GM19468 (cell line): Measurements from ENCODE around the gene ABCC11.
"Not testable (repeated sequence)": the region's sequence is repeated elsewhere in the genome, so short reads cannot be mapped to it uniquely, and the experiment has no call there.

ENCODE experiments used
- ATAC-seq: cut with Tn5 transposase; IDR thresholded peaks from one replicate; pipeline ENCODE4 v1.9.1; 2021; ENCODE audit warnings: mild to moderate bottlenecking, moderate library complexity, moderate number of reproducible peaks; ENCODE audit not compliant: unreplicated experiment; ENCODE audit errors: extremely low read depth

ABCC11 gene

DNA sequence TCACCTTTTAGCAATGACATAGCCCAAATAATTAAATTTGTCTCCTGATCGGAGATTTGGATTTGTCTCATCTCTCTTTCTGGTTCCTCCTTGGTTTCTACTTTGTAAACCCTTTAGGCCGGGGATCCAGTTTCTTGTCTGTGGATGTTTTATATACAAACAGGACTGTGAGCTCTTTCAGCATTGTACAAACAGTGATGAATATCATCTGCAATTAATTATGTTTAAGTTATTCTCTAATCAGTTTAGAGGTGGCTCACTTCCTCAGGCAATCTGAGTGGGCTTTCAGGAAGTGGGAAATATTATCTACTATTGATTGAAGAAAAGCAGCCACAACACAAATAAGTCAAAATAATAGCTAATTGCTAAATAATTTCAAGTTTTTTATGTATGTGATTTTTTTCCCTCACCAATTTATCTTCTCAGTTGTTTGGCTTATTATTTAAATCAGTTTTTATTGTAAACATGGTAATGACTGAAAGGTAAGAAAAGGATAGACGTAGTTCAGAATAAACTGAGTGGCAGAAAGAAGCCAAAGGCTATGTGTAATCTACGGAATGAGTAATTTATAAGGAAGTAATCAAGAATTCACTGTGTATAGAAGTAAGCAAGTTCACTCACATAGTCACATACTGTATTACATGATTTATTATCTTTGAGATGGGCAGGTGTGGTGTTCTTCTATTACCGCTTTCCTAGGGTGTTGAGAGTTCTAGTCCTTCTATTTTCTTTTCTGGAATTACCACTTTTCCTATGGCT is 3.4 kb upstream of the ABCC11 start:
- ATAC-seq: no peak

GRCh38 chr16:48246066-48246465 is 1.3 kb downstream of the ABCC11 start:
- ATAC-seq: no peak

GRCh38 chr16:48244863-48245195 is 2.5 kb downstream of the ABCC11 start:
- no peak for ATAC-seq

DNA sequence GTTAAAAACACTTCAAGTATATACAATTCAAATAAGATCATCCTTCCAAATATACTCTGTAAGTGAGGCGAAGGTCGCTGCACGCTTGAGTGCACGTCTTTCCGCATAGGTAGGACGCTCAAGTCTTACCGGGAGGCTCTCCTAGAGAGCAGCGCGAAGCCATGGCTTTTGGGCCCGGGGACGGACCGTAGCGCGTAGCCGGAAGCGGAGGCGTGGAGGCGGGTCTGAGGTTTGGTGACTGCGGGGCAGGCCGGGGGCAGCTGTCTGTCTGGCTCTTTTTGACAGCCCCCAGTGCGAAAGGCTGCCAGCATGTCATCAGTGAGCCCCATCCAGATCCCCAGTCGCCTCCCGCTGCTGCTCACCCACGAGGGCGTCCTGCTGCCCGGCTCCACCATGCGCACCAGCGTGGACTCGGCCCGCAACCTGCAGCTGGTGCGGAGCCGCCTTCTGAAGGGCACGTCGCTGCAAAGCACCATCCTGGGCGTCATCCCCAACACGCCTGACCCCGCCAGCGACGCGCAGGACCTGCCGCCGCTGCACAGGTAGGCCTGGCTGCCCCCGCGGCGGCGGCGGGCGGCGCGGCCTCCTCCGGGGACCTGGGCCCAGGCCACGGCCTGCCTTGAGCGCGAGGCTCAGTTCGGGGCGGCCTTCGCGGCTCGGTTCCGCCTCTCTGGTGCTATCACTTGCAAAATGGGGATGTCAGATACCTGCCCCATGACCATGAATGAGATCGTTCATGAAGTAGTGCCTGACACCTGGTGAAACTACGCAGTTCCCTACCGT is 3.1 kb downstream of the ABCC11 start, which contains the start of gene LONP2:
Gene LONP2 (plus strand): TSS at position 221 of the 783 bp plus-strand sequence. CDS start 89 bp downstream, at position 310.
- peak; percentile 72 for ATAC-seq

GRCh38 chr16:48240147-48240546 is 7.2 kb downstream of the ABCC11 start:
- ATAC-seq: not testable (repeated sequence)

GRCh38 chr16:48236286-48236685 is 11.1 kb downstream of the ABCC11 start:
- ATAC-seq: no peak

DNA sequence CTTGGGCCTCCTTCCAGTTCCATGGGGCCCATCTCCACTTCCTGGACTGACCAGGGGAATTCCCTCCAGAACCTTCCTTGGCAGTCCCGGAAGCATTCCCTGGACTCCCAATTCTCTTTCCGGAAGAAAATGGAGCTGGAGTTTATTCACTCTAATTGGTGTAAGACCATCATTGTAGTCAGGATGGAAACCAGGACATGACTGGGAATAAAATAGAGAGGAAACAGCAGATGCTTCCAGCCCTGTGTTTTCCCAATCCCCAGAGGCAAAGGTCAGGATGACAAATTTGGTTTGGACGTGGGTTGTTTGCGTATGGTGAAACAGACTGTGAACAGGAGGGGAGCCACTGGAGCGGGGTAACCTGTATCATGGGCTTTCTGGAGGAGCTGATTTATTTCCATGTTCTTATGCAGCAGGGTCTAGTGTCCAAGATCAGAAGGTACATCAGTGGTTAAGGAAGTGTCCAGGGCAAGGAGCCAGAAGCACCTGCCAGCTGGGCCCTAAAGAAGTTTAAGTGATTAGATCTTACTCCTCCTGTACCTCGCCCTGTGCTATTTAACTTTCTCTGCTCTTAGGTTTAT is 11.7 kb downstream of the ABCC11 start:
- ATAC-seq: no peak

- no peak for ATAC-seq
Measured at GRCh38 chr16:48235058-48235555, 12.2 kb downstream of the ABCC11 start.

DNA sequence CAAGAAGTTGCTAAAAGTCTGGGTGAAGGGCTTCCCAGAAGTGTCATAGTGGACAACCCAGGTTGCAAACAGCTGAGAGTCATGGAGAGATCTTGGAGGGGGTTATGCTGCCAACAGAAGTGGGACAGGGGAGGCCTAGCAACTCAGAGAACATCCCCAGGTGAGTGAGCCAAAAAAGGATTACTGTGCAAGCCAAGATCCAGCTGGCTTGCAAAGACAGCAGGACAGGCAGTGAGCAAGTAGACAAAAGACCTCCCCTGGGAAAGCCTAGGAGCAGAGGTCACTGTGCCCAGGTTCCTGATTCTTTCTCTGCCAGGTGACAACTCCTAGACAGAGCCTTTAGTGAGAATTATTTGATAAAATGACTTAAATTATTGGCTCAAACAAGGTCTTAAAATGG is 12.7 kb downstream of the ABCC11 start:
- ATAC-seq: no peak

- ATAC-seq: no peak
Measured at GRCh38 chr16:48232493-48233040, 14.8 kb downstream of the ABCC11 start.

GRCh38 chr16:48231727-48232492 is 15.4 kb downstream of the ABCC11 start:
- ATAC-seq: no peak

DNA sequence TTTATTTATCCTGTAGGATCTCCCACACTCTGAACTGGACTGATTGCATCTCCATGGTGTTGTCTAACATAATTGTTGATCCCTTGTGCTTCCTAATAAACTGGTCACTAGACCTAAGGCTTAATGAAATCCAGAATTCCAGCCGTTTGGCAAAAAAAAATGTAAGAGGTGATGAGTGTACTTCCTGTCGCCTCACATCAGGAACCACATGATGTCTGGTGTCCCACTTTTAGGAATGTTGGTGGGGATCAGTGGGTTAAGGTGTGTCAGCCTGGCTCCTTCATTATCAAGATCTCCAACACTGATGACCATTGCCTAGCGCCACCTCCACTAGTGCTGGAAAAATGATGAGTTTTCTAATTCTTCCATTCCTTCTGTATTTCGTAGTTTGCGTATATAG is 21.9 kb downstream of the ABCC11 start:
- ATAC-seq: no peak

DNA sequence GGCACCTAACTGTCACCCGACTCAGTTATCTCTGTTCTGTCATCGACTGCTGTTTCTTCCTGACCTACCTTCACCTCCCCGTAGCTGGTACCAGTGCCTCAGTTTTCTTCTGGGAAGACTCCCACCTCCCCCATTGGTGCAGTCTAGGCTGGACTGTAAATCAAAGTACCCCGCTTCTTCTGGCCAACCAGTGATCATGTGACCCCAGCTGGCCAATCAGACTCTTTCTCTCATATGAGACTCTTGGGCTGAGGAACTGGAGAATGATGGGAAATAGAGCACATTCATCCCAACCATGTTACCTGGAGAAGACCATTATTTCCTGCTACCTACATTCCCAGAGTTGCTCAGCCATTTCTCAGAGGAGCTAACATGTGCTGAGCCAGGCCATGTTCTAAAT is 23.8 kb downstream of the ABCC11 start:
- ATAC-seq: no peak

- no peak for ATAC-seq
Measured at GRCh38 chr16:48220891-48221290, 26.4 kb downstream of the ABCC11 start.

DNA sequence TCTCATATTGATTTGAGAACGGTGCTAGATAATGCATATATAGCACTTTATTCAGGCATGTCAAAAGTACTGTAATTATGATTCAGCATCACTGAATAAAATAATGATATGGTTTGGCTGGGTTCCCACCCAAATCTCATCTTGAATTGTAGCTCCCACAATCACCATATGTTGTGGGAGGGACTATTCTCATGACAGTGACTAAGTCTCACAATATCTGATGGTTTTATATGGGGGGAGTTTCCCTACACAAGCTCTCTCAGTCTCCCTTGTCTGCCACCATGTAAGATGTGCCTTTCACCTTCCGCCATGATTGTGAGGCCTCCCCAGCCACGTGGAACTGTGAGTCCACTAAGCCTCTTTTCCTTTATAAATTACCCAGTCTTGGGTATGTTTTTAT is 28.9 kb downstream of the ABCC11 start:
- ATAC-seq: no peak

GRCh38 chr16:48217708-48218107 is 29.6 kb downstream of the ABCC11 start:
- ATAC-seq: no peak

GRCh38 chr16:48215738-48216137 is 31.6 kb downstream of the ABCC11 start:
- no peak for ATAC-seq

GRCh38 chr16:48212033-48212432 is 35.3 kb downstream of the ABCC11 start:
- ATAC-seq: no peak

- ATAC-seq: no peak
Measured at GRCh38 chr16:48210747-48211146, 36.6 kb downstream of the ABCC11 start.
